Liver (tissue), 9 donors: ENCODE results near the gene MAN2C1. TPM values are rescaled to one million over a fixed set of nuclear protein-coding genes. Genes with fewer than 3 reads are reported as not detected.

Source experiments
- DNase-seq: peaks from one replicate; pipeline ENCODE4 v3.0.0-alpha.2; 2017; ENCODE audit warnings: low spot score
- H3K27ac ChIP-seq, 2 donors: one replicate each; pipeline ENCODE4 v1.7.0; 2013; ENCODE audit warnings: inconsistent platforms in 2 of 2, low read length in 2 of 2, control low read depth in 1 of 2, low read depth in 1 of 2, mild to moderate bottlenecking in 1 of 2
- H3K27me3 ChIP-seq, 4 donors: one replicate each; pipeline versions ENCODE4 v1.6.1 to v1.7.0; 2013; ENCODE audit warnings: low read length in 3 of 4, inconsistent platforms in 1 of 4, mild to moderate bottlenecking in 1 of 4, moderate library complexity in 1 of 4; ENCODE audit not compliant: control insufficient read depth in 4 of 4, insufficient read depth in 4 of 4
- H3K36me3 ChIP-seq, 4 donors: one replicate each; pipeline versions ENCODE4 v1.6.1 to v1.7.0; 2013; ENCODE audit warnings: low read length in 3 of 4, mild to moderate bottlenecking in 3 of 4, low read depth in 1 of 4, moderate library complexity in 1 of 4; ENCODE audit not compliant: control insufficient read depth in 4 of 4, insufficient read depth in 3 of 4
- H3K4me1 ChIP-seq, 4 donors: one replicate each; pipeline versions ENCODE4 v1.6.1 to v1.7.0; 2013; ENCODE audit warnings: low read length in 3 of 4, mild to moderate bottlenecking in 3 of 4, moderate library complexity in 1 of 4; ENCODE audit not compliant: control insufficient read depth in 4 of 4, insufficient read depth in 4 of 4
- H3K4me3 ChIP-seq, 3 donors: one replicate each; pipeline versions ENCODE4 v1.6.1 to v1.7.0; 2013; ENCODE audit warnings: low read length in 3 of 3, control low read depth in 1 of 3, low read depth in 1 of 3, mild to moderate bottlenecking in 1 of 3
- H3K9ac ChIP-seq, 2 donors: one replicate each; pipeline ENCODE4 v1.7.0; 2013; ENCODE audit warnings: low read length in 2 of 2, mild to moderate bottlenecking in 2 of 2, moderate library complexity in 2 of 2, control low read depth in 1 of 2, low read depth in 1 of 2
- H3K9me3 ChIP-seq, 4 donors: one replicate each; pipeline versions ENCODE4 v1.6.1 to v1.7.0; 2013; ENCODE audit warnings: low read length in 3 of 4; ENCODE audit not compliant: control insufficient read depth in 4 of 4
- EGR1 ChIP-seq, 2 donors: IDR thresholded peaks; 2 replicates each; pipeline ENCODE4 v1.6.1; 2016 to 2018; ENCODE audit warnings: antibody characterized with exemption in 2 of 2, low read depth in 2 of 2
- FOXA1 ChIP-seq: IDR thresholded peaks from 2 replicates; pipeline ENCODE4 v1.6.1; 2016; ENCODE audit warnings: antibody characterized with exemption
- FOXA2 ChIP-seq: IDR thresholded peaks from 2 replicates; pipeline ENCODE4 v1.6.1; 2016; ENCODE audit warnings: antibody characterized with exemption
- GABPA ChIP-seq, 2 donors: IDR thresholded peaks in 1 of 2; conservative IDR thresholded peaks in 1 of 2; 2 replicates each; pipeline ENCODE4 v1.6.1; 2016; ENCODE audit warnings: antibody characterized with exemption in 2 of 2, mild to moderate bottlenecking in 1 of 2, moderate library complexity in 1 of 2
- JUND ChIP-seq, 2 donors: IDR thresholded peaks; 2 replicates each; pipeline ENCODE4 v1.6.1; 2016; ENCODE audit warnings: antibody characterized with exemption in 2 of 2
- NR2F2 ChIP-seq: IDR thresholded peaks from 2 replicates; pipeline ENCODE4 v1.6.1; 2016; ENCODE audit warnings: antibody characterized with exemption
- RAD21 ChIP-seq, 2 donors: IDR thresholded peaks; 2 replicates each; pipeline ENCODE4 v1.6.1; 2016; ENCODE audit warnings: antibody characterized with exemption in 2 of 2, mild to moderate bottlenecking in 2 of 2
- RXRA ChIP-seq, 2 donors: IDR thresholded peaks; 2 replicates each; pipeline ENCODE4 v1.6.1; 2017 to 2018; ENCODE audit warnings: antibody characterized with exemption in 2 of 2, mild to moderate bottlenecking in 1 of 2
- SP1 ChIP-seq: IDR thresholded peaks from 2 replicates; pipeline ENCODE4 v1.6.1; 2018; ENCODE audit warnings: antibody characterized with exemption, mild to moderate bottlenecking
- TAF1 ChIP-seq: conservative IDR thresholded peaks from 2 replicates; pipeline ENCODE4 v1.6.1; 2016; ENCODE audit warnings: antibody characterized with exemption, mild to moderate bottlenecking
- YY1 ChIP-seq: IDR thresholded peaks from 2 replicates; pipeline ENCODE4 v1.6.1; 2016; ENCODE audit warnings: antibody characterized with exemption, mild to moderate bottlenecking
- ZBTB33 ChIP-seq: IDR thresholded peaks from 2 replicates; pipeline ENCODE4 v1.6.1; 2016; ENCODE audit warnings: antibody characterized with exemption
- WGBS: extraction: QIAGEN DNeasy Blood & Tissue Kit; methylation state at CpG from one replicate; pipeline ENCODE4 v1.1.7; 2013; 5-methylcytosine and 5-hydroxymethylcytosine counted together
- polyA plus RNA-seq, 2 donors: library from polyadenylated mRNA; stranded (reverse) in 1 of 2; unstranded in 1 of 2; fragments of 200-250 nt in 1 of 2; fragments of >200 nt in 1 of 2; fragmentation: Nextera tagmentation in 1 of 2; extraction: Ambion mirVana in 1 of 2; gene quantifications; one replicate each; pipeline versions ENCODE4 v1.2.1 to v1.2.3, GENCODE V29; 2013 to 2015
- total RNA-seq, 2 donors: library from RNA; depleted of rRNA; stranded (reverse); fragments of >200 nt; gene quantifications; one replicate each; pipeline ENCODE4 v1.2.3, GENCODE V29; 2014
- TF ChIP-seq, protein P1 (sequence below): IDR thresholded peaks from 2 replicates; pipeline ENCODE4 v1.6.1; 2016; ENCODE audit warnings: antibody characterized with exemption, mild to moderate bottlenecking
- TF ChIP-seq, protein P2 (sequence below): IDR thresholded peaks from 2 replicates; pipeline ENCODE4 v1.6.1; 2016; ENCODE audit warnings: antibody characterized with exemption
- TF ChIP-seq, protein P3 (sequence below): fragments of 150-350 bp; IDR thresholded peaks from 2 replicates; pipeline ENCODE4 v1.5.1; 2017; ENCODE audit warnings: improper control_type of control experiment, low read depth, low read length; ENCODE audit not compliant: missing input control
- TF ChIP-seq, protein P4 (sequence below): IDR thresholded peaks from 2 replicates; pipeline ENCODE4 v1.6.1; 2016; ENCODE audit warnings: antibody characterized with exemption
- donor health status: healthy.
- donor health status: healthy.
- donor health status: healthy.
- donor health status: healthy.
- donor health status: healthy.

Gene MAN2C1
- total and polyA plus RNA-seq, 4 donors, result 44.3 to 143 (median 59.6) TPM

- TF ChIP-seq, protein P1, sequence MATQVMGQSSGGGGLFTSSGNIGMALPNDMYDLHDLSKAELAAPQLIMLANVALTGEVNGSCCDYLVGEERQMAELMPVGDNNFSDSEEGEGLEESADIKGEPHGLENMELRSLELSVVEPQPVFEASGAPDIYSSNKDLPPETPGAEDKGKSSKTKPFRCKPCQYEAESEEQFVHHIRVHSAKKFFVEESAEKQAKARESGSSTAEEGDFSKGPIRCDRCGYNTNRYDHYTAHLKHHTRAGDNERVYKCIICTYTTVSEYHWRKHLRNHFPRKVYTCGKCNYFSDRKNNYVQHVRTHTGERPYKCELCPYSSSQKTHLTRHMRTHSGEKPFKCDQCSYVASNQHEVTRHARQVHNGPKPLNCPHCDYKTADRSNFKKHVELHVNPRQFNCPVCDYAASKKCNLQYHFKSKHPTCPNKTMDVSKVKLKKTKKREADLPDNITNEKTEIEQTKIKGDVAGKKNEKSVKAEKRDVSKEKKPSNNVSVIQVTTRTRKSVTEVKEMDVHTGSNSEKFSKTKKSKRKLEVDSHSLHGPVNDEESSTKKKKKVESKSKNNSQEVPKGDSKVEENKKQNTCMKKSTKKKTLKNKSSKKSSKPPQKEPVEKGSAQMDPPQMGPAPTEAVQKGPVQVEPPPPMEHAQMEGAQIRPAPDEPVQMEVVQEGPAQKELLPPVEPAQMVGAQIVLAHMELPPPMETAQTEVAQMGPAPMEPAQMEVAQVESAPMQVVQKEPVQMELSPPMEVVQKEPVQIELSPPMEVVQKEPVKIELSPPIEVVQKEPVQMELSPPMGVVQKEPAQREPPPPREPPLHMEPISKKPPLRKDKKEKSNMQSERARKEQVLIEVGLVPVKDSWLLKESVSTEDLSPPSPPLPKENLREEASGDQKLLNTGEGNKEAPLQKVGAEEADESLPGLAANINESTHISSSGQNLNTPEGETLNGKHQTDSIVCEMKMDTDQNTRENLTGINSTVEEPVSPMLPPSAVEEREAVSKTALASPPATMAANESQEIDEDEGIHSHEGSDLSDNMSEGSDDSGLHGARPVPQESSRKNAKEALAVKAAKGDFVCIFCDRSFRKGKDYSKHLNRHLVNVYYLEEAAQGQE, result no peak
- TF ChIP-seq, protein P2, sequence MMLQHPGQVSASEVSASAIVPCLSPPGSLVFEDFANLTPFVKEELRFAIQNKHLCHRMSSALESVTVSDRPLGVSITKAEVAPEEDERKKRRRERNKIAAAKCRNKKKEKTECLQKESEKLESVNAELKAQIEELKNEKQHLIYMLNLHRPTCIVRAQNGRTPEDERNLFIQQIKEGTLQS, result no peak
- TF ChIP-seq RAD21 (IDR thresholded peaks at IDR 0.05), result no peak
Measured at GRCh38 chr15:75356517-75356916, 11.9 kb downstream of the MAN2C1 start (continued).

GRCh38 chr15:75356006-75356405, 12.4 kb downstream of the MAN2C1 start:
- H3K36me3 ChIP-seq, result peaks cover 10 to 50% (median 18%) of the 10 kb centered on the region in 4 donors

More at GRCh38 chr15:75356006-75356405, 12.4 kb downstream of the MAN2C1 start:
- Histone ChIP-seq H3K27me3 (no peaks in the 10 kb centered on the region), H3K27ac (no peak overlapping the region), H3K9ac (no peak overlapping the region), H3K9me3 (no peaks in the 10 kb centered on the region), H3K4me3 (no peak overlapping the region), H3K4me1 (peaks cover 7 to 18% (median 15%) of the 10 kb centered on the region in 4 donors)
- DNase-seq, result no peak
- TF ChIP-seq YY1 (no peak), NR2F2 (no peak), SP1 (no peak), GABPA (IDR thresholded peaks at IDR 0.05 in 1 of 2, conservative IDR thresholded peaks at IDR 0.05 in 1 of 2) (no peak), TAF1 (no peak), RXRA (IDR thresholded peaks at IDR 0.05) (no peak), FOXA1 (no peak), ZBTB33 (no peak), EGR1 (IDR thresholded peaks at IDR 0.05; ENCODE audit: low read depth in 2 of 2) (no peak), RAD21 (IDR thresholded peaks at IDR 0.05) (no peak), FOXA2 (no peak), JUND (IDR thresholded peaks at IDR 0.05) (no peak)
- TF ChIP-seq, protein P3, sequence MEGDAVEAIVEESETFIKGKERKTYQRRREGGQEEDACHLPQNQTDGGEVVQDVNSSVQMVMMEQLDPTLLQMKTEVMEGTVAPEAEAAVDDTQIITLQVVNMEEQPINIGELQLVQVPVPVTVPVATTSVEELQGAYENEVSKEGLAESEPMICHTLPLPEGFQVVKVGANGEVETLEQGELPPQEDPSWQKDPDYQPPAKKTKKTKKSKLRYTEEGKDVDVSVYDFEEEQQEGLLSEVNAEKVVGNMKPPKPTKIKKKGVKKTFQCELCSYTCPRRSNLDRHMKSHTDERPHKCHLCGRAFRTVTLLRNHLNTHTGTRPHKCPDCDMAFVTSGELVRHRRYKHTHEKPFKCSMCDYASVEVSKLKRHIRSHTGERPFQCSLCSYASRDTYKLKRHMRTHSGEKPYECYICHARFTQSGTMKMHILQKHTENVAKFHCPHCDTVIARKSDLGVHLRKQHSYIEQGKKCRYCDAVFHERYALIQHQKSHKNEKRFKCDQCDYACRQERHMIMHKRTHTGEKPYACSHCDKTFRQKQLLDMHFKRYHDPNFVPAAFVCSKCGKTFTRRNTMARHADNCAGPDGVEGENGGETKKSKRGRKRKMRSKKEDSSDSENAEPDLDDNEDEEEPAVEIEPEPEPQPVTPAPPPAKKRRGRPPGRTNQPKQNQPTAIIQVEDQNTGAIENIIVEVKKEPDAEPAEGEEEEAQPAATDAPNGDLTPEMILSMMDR, result no peak
- TF ChIP-seq, protein P2, result no peak
- TF ChIP-seq, protein P1, result no peak
- TF ChIP-seq, protein P4, sequence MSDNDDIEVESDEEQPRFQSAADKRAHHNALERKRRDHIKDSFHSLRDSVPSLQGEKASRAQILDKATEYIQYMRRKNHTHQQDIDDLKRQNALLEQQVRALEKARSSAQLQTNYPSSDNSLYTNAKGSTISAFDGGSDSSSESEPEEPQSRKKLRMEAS, result no peak
- WGBS, result 94% methylated on average over 28 of the region's 28 CpGs
